Endothelial cell of umbilical vein (primary cell): ENCODE measurements around the gene SP6. TPM values are rescaled to one million over a fixed set of nuclear protein-coding genes. Genes with fewer than 3 reads are reported as not detected.

ENCODE experiments used
- BruUV-seq: library from RNA; stranded (reverse); fragments of 400-500 nt; replicated peaks from 2 replicates; lab custom pipeline; 2021; lab: Mats Ljungman, UMichigan
- CTCF ChIA-PET: fragments of 300-600, 350-600 bp; sonication (Branson Sonifier 250); formaldehyde crosslinking; loops from one replicate; lab custom pipeline; 2021; ENCODE audit warnings: antibody characterized with exemption, inconsistent platforms; lab: Charles Lee
- POLR2A ChIA-PET: fragments of 300-600, 350-600 bp; sonication (Branson Sonifier 250); formaldehyde crosslinking; loops from one replicate; lab custom pipeline; 2021; ENCODE audit warnings: antibody characterized with exemption, inconsistent platforms; lab: Charles Lee
- DNase-seq: peaks from one replicate; pipeline ENCODE4 v3.0.0-alpha.2; 2011; ENCODE audit warnings: low read depth, low spot score
- FAIRE-seq: peaks from 2 replicates; lab custom pipeline; 2011; peaks lifted over from hg19 to GRCh38; lab: Jason Lieb, UNC
- H2AFZ ChIP-seq: 2 replicates; pipeline ENCODE4 v1.6.0; 2012; ENCODE audit warnings: low read depth, low read length, control low read depth, inconsistent platforms
- H3K27ac ChIP-seq: 2 replicates; pipeline ENCODE4 v1.5.1; 2011; ENCODE audit warnings: low read depth, mild to moderate bottlenecking, control low read depth, low read length, moderate library complexity; ENCODE audit not compliant: insufficient read depth
- H3K27me3 ChIP-seq, 2 experiments: 2 replicates each; pipeline versions ENCODE4 v1.6.0 to v1.6.1; 2011; ENCODE audit warnings: low read length in 2 of 2, mixed read lengths in 1 of 2; ENCODE audit not compliant: control insufficient read depth in 2 of 2, insufficient read depth in 2 of 2
- H3K36me3 ChIP-seq, 2 experiments: 2 replicates in 1 of 2; 3 replicates in 1 of 2; pipeline ENCODE4 v1.5.1; 2011; ENCODE audit warnings: low read length in 2 of 2, mild to moderate bottlenecking in 1 of 2, moderate library complexity in 1 of 2; ENCODE audit not compliant: control insufficient read depth in 2 of 2, insufficient read depth in 2 of 2; ENCODE audit errors: extremely low read depth in 1 of 2
- H3K4me1 ChIP-seq: 3 replicates; pipeline ENCODE4 v1.5.1; 2011; ENCODE audit warnings: mild to moderate bottlenecking, low read length; ENCODE audit not compliant: control insufficient read depth, insufficient read depth; ENCODE audit errors: extremely low read depth
- H3K4me2 ChIP-seq: 2 replicates; pipeline ENCODE4 v1.6.1; 2011; ENCODE audit warnings: low read length, control low read depth, mixed read lengths; ENCODE audit not compliant: insufficient read depth
- H3K4me3 ChIP-seq, 3 experiments: fragments of 200-600 bp in 1 of 3; sonication (generic), shearing (Covaris generic) in 1 of 3; replicated peaks in 1 of 3; 2 replicates each; pipeline ENCODE4 v1.5.1; 2011 to 2016; ENCODE audit warnings: control low read depth in 3 of 3, low read length in 3 of 3, mild to moderate bottlenecking in 2 of 3, inconsistent platforms in 1 of 3, low read depth in 1 of 3, moderate library complexity in 1 of 3; ENCODE audit not compliant: insufficient read depth in 1 of 3
- H3K79me2 ChIP-seq: 2 replicates; pipeline ENCODE4 v1.6.0; 2012; ENCODE audit warnings: low read length, inconsistent platforms; ENCODE audit not compliant: control insufficient read depth, insufficient read depth
- H3K9ac ChIP-seq: replicated peaks from 2 replicates; pipeline ENCODE3; 2011; ENCODE audit warnings: low read length, control low read depth; ENCODE audit not compliant: insufficient read depth; ENCODE audit errors: extremely low read depth
- H3K9me1 ChIP-seq: replicated peaks from 3 replicates; pipeline ENCODE4 v1.6.0; 2011; ENCODE audit warnings: mild to moderate bottlenecking, low read length; ENCODE audit not compliant: control insufficient read depth, insufficient read depth; ENCODE audit errors: extremely low read depth
- H3K9me3 ChIP-seq: replicated peaks from 2 replicates; pipeline ENCODE4 v1.5.1; 2012; ENCODE audit warnings: low read length, inconsistent platforms; ENCODE audit not compliant: control insufficient read depth, insufficient read depth
- H4K20me1 ChIP-seq: replicated peaks from 2 replicates; pipeline ENCODE3; 2011; ENCODE audit warnings: mild to moderate bottlenecking, low read length; ENCODE audit not compliant: control insufficient read depth, insufficient read depth; ENCODE audit errors: extremely low read depth
- EZH2 ChIP-seq: IDR thresholded peaks from 2 replicates; pipeline ENCODE4 v1.6.1; 2012; ENCODE audit warnings: borderline replicate concordance, low read depth, mild to moderate bottlenecking, moderate library complexity, low read length, inconsistent platforms; ENCODE audit not compliant: severe bottlenecking
- FOS ChIP-seq: IDR thresholded peaks from 2 replicates; pipeline ENCODE4 v1.6.1; 2011; ENCODE audit warnings: mild to moderate bottlenecking, low read length, moderate library complexity, borderline replicate concordance; ENCODE audit not compliant: insufficient read depth
- GATA2 ChIP-seq: IDR thresholded peaks from 2 replicates; pipeline ENCODE4 v1.7.0; 2011; ENCODE audit warnings: low read depth, mild to moderate bottlenecking, moderate library complexity, mixed read lengths, low read length; ENCODE audit not compliant: insufficient read length, insufficient read depth
- JUN ChIP-seq: IDR thresholded peaks from 2 replicates; pipeline ENCODE4 v1.6.1; 2011; ENCODE audit warnings: borderline replicate concordance, low read depth; ENCODE audit not compliant: insufficient read length, insufficient read depth
- MYC ChIP-seq: IDR thresholded peaks from one replicate; pipeline ENCODE4 v1.6.1; 2011; ENCODE audit warnings: mild to moderate bottlenecking, low read depth, low read length
- POLR2A ChIP-seq: IDR thresholded peaks from 2 replicates; pipeline ENCODE4 v1.6.1; 2012; ENCODE audit warnings: low read depth, mild to moderate bottlenecking, control low read depth, low read length
- POLR2AphosphoS5 ChIP-seq: IDR thresholded peaks from 2 replicates; pipeline ENCODE4 v1.6.1; 2012; ENCODE audit warnings: low read depth, mild to moderate bottlenecking, control low read depth, low read length, moderate library complexity; ENCODE audit not compliant: insufficient read depth
- dilution Hi-C: fragments of 300-500 bp; cut with MboI; formaldehyde crosslinking; loops from one replicate; pipeline ENCODE4 v1.15.0; 2019; ENCODE audit warnings: low sequenced_read_pairs; ENCODE audit not compliant: extremely low pct_ligation_motif_present
- intact Hi-C: fragments of 100-400 bp; cut with micrococcal nuclease; formaldehyde crosslinking; loops from one replicate; pipeline ENCODE4 v1.10.0; 2022
- polyA plus RNA-seq, 4 experiments: library from polyadenylated mRNA; depleted of rRNA in 3 of 4; stranded (reverse) in 3 of 4; unstranded in 1 of 4; fragments of >200 nt; gene quantifications; 2 replicates each; pipeline versions ENCODE4 v1.2.1 to v1.2.3, GENCODE V29; 2011 to 2012; ENCODE audit warnings: missing spikeins in 1 of 4
- total RNA-seq: library from RNA; stranded (reverse); gene quantifications from 2 replicates; pipeline ENCODE4 v1.2.3, GENCODE V29; 2021
- TF ChIP-seq, protein P1 (sequence below): IDR thresholded peaks from 2 replicates; pipeline ENCODE4 v1.6.1; 2011; ENCODE audit not compliant: insufficient read depth, insufficient read length
- TF ChIP-seq, protein P2 (sequence below), 2 donors: IDR thresholded peaks; 1 replicate in 1 of 2; 2 replicates in 1 of 2; pipeline ENCODE4 v1.5.1; 2011; ENCODE audit warnings: low read length in 2 of 2, mild to moderate bottlenecking in 2 of 2, moderate library complexity in 2 of 2, control low read depth in 1 of 2, inconsistent platforms in 1 of 2, low read depth in 1 of 2; ENCODE audit not compliant: insufficient read depth in 1 of 2; ENCODE audit errors: extremely low read depth in 1 of 2

Gene SP6
- total and polyA plus RNA-seq, 2 donors (not counting 3 experiments of a cell fraction or from before 2014, with no cell fraction given) = 0.11 to 1.3 TPM

DNA sequence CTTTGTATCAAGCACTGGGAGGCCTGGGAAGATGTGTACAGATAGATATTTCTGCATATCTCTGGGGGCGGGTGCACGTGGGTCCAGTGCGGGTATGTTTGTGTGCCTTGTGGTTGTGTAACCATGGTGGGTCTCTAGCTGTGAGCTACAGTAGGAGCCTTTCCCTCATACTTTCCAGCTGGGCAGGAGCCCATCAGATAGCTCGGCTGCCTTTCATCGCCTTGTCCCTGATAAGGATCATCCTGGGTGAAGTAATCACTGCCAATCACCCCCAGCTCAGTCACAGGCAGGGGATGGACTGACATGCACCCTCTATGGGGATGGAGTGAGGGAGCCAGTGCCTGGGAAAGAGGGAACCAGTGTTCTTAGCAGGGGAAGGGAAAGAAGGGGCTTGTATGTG lies 6.7 kb downstream of the SP6 start:
- intact Hi-C loops (loop anchor here (5.0 kb wide), 1 partner anchor 168 kb away; no protein-coding TSS in a partner anchor), dilution Hi-C loops (no loop called here)
- H3K9me1 ChIP-seq = no peaks in the 10 kb centered on the region
- H3K4me3 ChIP-seq = no peak overlapping the region
- no peak for TF ChIP-seq GATA2
- no peak overlapping the region for H3K4me2 ChIP-seq
- DNase-seq = no peak
- H3K36me3 ChIP-seq = no peaks in the 10 kb centered on the region
- ChIA-PET POLR2A (no interaction called here), CTCF (interaction anchor here (1.3 to 10.2 kb wide), 7 partner anchors 12 to 174 kb away, joined by 5 to 367 read pairs (median 30); partner anchors contain the start of genes LRRC46, MRPL10 and SP2)
- H4K20me1 ChIP-seq = no peaks in the 10 kb centered on the region
- no TSS peak for BruUV-seq
- no peaks in the 10 kb centered on the region for H3K9me3 ChIP-seq
- no peaks in the 10 kb centered on the region for H3K79me2 ChIP-seq
- no peak overlapping the region for H2AFZ ChIP-seq
- H3K9ac ChIP-seq = no peak overlapping the region
- no peaks in the 10 kb centered on the region for H3K27me3 ChIP-seq
- H3K27ac ChIP-seq = no peak overlapping the region
- H3K4me1 ChIP-seq = peaks cover 5% of the 10 kb centered on the region
- no peak for FAIRE-seq

DNA sequence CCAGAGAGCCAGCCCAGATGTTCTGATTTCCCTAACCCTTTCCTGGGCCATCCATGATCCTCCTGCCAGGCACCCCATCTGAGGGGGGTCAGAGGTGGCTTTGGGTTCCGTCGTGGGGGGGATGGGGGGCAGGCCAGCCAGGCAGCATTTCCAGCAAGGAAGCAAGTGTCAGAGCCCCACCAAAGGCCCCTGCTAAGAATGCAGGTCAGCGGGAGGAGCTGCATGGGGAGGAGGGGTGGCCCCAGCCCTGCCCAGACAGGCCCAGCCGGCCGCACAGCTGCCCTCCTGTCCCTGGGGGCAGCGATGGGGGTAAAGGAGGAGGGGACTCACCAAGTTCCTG lies 7.6 kb downstream of the SP6 start:
- BruUV-seq = no TSS peak
- POLR2A ChIA-PET = interaction anchor here (0.7 kb wide), 1 partner anchor 46 kb away, joined by 3 read pairs; no protein-coding TSS in a partner anchor
- no peak overlapping the region for H2AFZ ChIP-seq
- H4K20me1 ChIP-seq = no peaks in the 10 kb centered on the region
- dilution Hi-C loops = no loop called here
- H3K4me1 ChIP-seq = peaks cover 5% of the 10 kb centered on the region
- FAIRE-seq = no peak
- no peak overlapping the region for H3K9ac ChIP-seq
- CTCF ChIA-PET = interaction anchor here (0.6 to 10.2 kb wide), 21 partner anchors 12 to 175 kb away, joined by 3 to 367 read pairs (median 6); partner anchors contain the start of genes CDK5RAP3, LRRC46, MRPL10 and OSBPL7
- H3K27me3 ChIP-seq = no peaks in the 10 kb centered on the region
- no peaks in the 10 kb centered on the region for H3K36me3 ChIP-seq
- H3K9me1 ChIP-seq = no peaks in the 10 kb centered on the region
- H3K4me2 ChIP-seq = no peak overlapping the region
- H3K27ac ChIP-seq = no peak overlapping the region
- no peak overlapping the region for H3K4me3 ChIP-seq
- no peak for DNase-seq
- intact Hi-C loops = loop anchor here (5.0 kb wide), 1 partner anchor 169 kb away; no protein-coding TSS in a partner anchor
- no peaks in the 10 kb centered on the region for H3K79me2 ChIP-seq
- no peaks in the 10 kb centered on the region for H3K9me3 ChIP-seq
- TF ChIP-seq POLR2A (no peak), EZH2 (no peak), FOS (no peak), MYC (no peak), JUN (no peak), GATA2 (no peak), POLR2AphosphoS5 (no peak)
- TF ChIP-seq, protein P1, sequence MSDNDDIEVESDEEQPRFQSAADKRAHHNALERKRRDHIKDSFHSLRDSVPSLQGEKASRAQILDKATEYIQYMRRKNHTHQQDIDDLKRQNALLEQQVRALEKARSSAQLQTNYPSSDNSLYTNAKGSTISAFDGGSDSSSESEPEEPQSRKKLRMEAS = no peak
- TF ChIP-seq, protein P2, sequence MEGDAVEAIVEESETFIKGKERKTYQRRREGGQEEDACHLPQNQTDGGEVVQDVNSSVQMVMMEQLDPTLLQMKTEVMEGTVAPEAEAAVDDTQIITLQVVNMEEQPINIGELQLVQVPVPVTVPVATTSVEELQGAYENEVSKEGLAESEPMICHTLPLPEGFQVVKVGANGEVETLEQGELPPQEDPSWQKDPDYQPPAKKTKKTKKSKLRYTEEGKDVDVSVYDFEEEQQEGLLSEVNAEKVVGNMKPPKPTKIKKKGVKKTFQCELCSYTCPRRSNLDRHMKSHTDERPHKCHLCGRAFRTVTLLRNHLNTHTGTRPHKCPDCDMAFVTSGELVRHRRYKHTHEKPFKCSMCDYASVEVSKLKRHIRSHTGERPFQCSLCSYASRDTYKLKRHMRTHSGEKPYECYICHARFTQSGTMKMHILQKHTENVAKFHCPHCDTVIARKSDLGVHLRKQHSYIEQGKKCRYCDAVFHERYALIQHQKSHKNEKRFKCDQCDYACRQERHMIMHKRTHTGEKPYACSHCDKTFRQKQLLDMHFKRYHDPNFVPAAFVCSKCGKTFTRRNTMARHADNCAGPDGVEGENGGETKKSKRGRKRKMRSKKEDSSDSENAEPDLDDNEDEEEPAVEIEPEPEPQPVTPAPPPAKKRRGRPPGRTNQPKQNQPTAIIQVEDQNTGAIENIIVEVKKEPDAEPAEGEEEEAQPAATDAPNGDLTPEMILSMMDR (IDR thresholded peaks at IDR 0.05; ENCODE audit: extremely low read depth in 1 of 2, insufficient read depth in 1 of 2, low read depth in 1 of 2, low read length in 2 of 2) = no peak
